Parathyroid adenoma (tissue), 2 donors: ENCODE measurements around the gene MSL2.

Experiments
- H2AFZ ChIP-seq: fragments of 300-600 bp; sonication (generic); one replicate; pipeline ENCODE4 v1.7.0; 2017; ENCODE audit warnings: antibody characterized with exemption, mild to moderate bottlenecking
- H3K27ac ChIP-seq: fragments of 300-600 bp; sonication (generic); one replicate; pipeline ENCODE4 v1.7.0; 2017
- H3K27me3 ChIP-seq: fragments of 300-600 bp; sonication (generic); one replicate; pipeline ENCODE4 v1.7.0; 2017; ENCODE audit warnings: low read length; ENCODE audit not compliant: control insufficient read depth, insufficient read depth
- H3K36me3 ChIP-seq: fragments of 300-600 bp; sonication (generic); one replicate; pipeline ENCODE4 v1.7.0; 2017; ENCODE audit warnings: low read length; ENCODE audit not compliant: control insufficient read depth, insufficient read depth
- H3K4me1 ChIP-seq: fragments of 300-600 bp; sonication (generic); one replicate; pipeline ENCODE4 v1.7.0; 2017; ENCODE audit warnings: control low read depth
- H3K4me2 ChIP-seq: fragments of 300-600 bp; sonication (generic); one replicate; pipeline ENCODE4 v1.7.0; 2017; ENCODE audit warnings: low read length
- H3K4me3 ChIP-seq: fragments of 300-600 bp; sonication (generic); one replicate; pipeline ENCODE4 v1.7.0; 2017; ENCODE audit warnings: low read depth, low read length
- H3K79me2 ChIP-seq: fragments of 300-600 bp; sonication (generic); one replicate; pipeline ENCODE4 v1.7.0; 2017; ENCODE audit warnings: control low read depth
- H3K9ac ChIP-seq: fragments of 300-600 bp; sonication (generic); one replicate; pipeline ENCODE4 v1.7.0; 2017; ENCODE audit warnings: mild to moderate bottlenecking
- H3K9me3 ChIP-seq: fragments of 300-600 bp; sonication (generic); one replicate; pipeline ENCODE4 v1.7.0; 2017; ENCODE audit warnings: low read length; ENCODE audit not compliant: control insufficient read depth
- TF ChIP-seq, protein P1 (sequence below): fragments of 300-600 bp; sonication (generic); IDR thresholded peaks from one replicate; pipeline ENCODE4 v1.7.0; 2017; ENCODE audit warnings: antibody characterized with exemption, mild to moderate bottlenecking
- donor health status: primary hyperparathyroidism.

MSL2 gene

DNA sequence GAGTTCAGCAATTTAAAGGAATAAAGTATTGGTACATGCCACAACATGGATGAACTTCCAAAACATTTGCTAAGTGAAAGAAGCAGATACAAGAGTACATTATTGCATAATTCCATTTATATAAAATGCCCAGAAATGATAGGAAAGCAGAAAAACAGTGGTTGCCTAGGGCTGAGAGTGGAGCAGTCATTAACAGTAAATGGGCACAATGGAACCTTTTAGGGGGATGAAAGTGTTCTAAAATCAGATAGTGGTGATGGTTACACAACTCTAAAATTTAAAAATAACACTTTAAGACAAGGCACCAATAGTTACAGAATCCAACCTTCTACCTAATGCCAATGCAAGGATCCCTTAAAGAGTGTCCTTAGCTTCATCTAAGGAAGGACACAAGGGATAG, 34.6 kb downstream of the MSL2 start:
- H2AFZ ChIP-seq: no peak overlapping the region
- no peaks in the 10 kb centered on the region for H3K27me3 ChIP-seq
- no peak overlapping the region for H3K9ac ChIP-seq
- H3K79me2 ChIP-seq: peaks cover 65% of the 10 kb centered on the region
- TF ChIP-seq, protein P1, sequence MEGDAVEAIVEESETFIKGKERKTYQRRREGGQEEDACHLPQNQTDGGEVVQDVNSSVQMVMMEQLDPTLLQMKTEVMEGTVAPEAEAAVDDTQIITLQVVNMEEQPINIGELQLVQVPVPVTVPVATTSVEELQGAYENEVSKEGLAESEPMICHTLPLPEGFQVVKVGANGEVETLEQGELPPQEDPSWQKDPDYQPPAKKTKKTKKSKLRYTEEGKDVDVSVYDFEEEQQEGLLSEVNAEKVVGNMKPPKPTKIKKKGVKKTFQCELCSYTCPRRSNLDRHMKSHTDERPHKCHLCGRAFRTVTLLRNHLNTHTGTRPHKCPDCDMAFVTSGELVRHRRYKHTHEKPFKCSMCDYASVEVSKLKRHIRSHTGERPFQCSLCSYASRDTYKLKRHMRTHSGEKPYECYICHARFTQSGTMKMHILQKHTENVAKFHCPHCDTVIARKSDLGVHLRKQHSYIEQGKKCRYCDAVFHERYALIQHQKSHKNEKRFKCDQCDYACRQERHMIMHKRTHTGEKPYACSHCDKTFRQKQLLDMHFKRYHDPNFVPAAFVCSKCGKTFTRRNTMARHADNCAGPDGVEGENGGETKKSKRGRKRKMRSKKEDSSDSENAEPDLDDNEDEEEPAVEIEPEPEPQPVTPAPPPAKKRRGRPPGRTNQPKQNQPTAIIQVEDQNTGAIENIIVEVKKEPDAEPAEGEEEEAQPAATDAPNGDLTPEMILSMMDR: no peak
- H3K27ac ChIP-seq: no peak overlapping the region
- H3K36me3 ChIP-seq: no peaks in the 10 kb centered on the region
- H3K4me3 ChIP-seq: no peak overlapping the region
- H3K9me3 ChIP-seq: no peaks in the 10 kb centered on the region
- peaks cover 3% of the 10 kb centered on the region for H3K4me1 ChIP-seq
- H3K4me2 ChIP-seq: no peak overlapping the region

DNA sequence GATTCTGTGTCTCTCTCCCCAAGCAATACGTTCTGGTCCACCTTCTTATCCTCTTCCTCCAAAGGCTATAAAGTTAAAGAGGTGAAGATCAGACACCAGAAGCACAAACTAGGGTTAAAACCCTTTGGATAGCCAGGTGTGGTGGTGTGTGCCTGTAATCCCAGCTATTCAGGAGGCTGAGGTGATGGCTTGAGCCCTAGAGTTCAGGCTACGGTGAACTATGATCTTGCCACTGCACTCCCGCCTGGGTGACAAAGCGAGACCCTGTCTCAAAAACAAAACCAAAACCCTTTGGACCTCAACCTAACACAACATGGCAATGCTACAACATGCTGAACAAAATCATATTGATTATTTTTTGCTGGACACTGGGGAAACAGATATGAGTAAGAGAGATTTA, 43.2 kb downstream of the MSL2 start:
- Histone ChIP-seq H3K9me3 (no peaks in the 10 kb centered on the region), H3K4me3 (no peak overlapping the region), H3K79me2 (peaks cover 35% of the 10 kb centered on the region), H2AFZ (no peak overlapping the region), H3K27ac (no peak overlapping the region), H3K36me3 (no peaks in the 10 kb centered on the region), H3K9ac (no peak overlapping the region), H3K27me3 (no peaks in the 10 kb centered on the region), H3K4me1 (no peaks in the 10 kb centered on the region), H3K4me2 (no peak overlapping the region)
- TF ChIP-seq, protein P1: no peak

DNA sequence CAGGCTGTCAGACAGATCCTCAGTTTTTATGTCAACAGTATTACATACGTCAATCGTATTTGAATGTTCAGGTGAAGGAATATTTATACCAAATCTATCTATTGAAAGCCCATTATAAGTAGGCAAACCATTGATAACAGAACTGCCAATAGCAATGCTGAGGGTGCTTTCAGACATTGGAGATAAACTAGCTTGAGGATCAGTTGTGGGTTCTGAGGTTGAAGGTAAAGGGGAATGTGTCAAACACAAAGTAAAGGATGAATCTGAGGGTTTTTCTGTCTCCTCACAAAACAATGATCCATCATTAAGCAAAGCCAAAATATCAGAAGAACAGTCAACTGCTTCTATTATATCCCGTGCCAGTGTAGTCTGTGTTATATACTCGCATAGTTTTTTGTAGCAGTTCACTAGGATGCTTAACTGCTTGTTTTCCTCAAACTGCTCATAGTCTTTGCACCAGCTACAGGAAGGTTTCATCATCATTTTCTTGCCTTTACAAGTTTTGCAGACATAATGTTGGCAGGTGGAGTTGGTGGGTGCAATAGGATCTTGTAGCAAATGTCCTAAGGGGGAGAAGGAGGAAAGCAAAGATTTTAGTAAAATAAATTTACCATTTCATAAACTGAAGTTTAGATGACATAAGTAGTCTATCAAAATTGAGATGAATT, 43.8 kb downstream of the MSL2 start:
- H3K4me1 ChIP-seq: no peaks in the 10 kb centered on the region
- no peak overlapping the region for H3K27ac ChIP-seq
- no peaks in the 10 kb centered on the region for H3K36me3 ChIP-seq
- H3K4me3 ChIP-seq: no peak overlapping the region
- no peaks in the 10 kb centered on the region for H3K27me3 ChIP-seq
- TF ChIP-seq, protein P1: no peak
- H3K9me3 ChIP-seq: no peaks in the 10 kb centered on the region
- H2AFZ ChIP-seq: no peak overlapping the region
- H3K9ac ChIP-seq: no peak overlapping the region
- no peak overlapping the region for H3K4me2 ChIP-seq
- peaks cover 33% of the 10 kb centered on the region for H3K79me2 ChIP-seq

DNA sequence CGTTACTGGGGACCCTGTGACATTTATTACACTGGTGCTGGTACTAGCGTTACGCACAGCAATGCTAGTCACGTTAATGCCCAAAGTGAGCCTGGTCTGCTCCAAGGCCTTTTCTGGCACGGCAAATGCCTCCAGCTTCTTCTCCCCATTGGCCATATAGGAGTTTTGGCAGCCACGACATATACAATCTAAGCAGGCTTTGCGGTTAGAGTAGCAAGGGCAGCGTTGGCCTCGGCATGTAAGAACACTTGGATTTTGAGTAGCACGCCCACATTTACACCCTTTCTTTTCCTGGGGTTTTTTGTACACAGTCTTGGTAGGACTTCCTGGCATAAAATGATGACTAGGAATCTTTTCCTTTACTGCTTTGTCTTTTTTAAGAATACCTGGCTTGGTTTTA, 44.9 kb downstream of the MSL2 start:
- H3K79me2 ChIP-seq: peaks cover 23% of the 10 kb centered on the region
- no peak overlapping the region for H2AFZ ChIP-seq
- H3K27ac ChIP-seq: no peak overlapping the region
- H3K27me3 ChIP-seq: no peaks in the 10 kb centered on the region
- H3K4me2 ChIP-seq: no peak overlapping the region
- H3K4me1 ChIP-seq: no peaks in the 10 kb centered on the region
- no peaks in the 10 kb centered on the region for H3K9me3 ChIP-seq
- no peak overlapping the region for H3K9ac ChIP-seq
- no peaks in the 10 kb centered on the region for H3K36me3 ChIP-seq
- no peak overlapping the region for H3K4me3 ChIP-seq
- TF ChIP-seq, protein P1: no peak

DNA sequence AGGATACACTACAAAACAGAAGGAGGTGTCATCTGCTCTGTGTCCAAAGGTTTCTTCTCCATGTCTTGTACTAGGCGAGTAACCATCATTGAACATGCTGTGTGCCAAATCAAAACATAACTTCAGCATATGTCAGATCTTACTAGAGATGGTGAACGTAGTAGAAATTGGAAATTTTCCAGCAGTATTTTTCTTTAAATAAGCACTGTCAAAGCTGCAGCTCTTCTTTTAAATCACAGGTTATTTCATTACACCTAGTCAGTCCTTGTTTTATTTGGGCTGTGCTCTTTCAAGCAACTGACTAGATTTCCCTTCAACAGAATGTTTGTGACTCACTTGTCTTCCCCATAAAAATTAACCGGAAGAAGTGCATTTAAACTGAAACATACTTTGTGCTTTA, 46.5 kb downstream of the MSL2 start:
- H3K27me3 ChIP-seq: no peaks in the 10 kb centered on the region
- H3K36me3 ChIP-seq: no peaks in the 10 kb centered on the region
- no peak overlapping the region for H3K4me3 ChIP-seq
- H3K79me2 ChIP-seq: peaks cover 10% of the 10 kb centered on the region
- H2AFZ ChIP-seq: no peak overlapping the region
- H3K9me3 ChIP-seq: no peaks in the 10 kb centered on the region
- H3K4me1 ChIP-seq: no peaks in the 10 kb centered on the region
- H3K27ac ChIP-seq: no peak overlapping the region
- H3K9ac ChIP-seq: no peak overlapping the region
- no peak overlapping the region for H3K4me2 ChIP-seq
- TF ChIP-seq, protein P1: no peak
